ENCODE results near the gene CD200R1L.

Gene CD200R1L

DNA sequence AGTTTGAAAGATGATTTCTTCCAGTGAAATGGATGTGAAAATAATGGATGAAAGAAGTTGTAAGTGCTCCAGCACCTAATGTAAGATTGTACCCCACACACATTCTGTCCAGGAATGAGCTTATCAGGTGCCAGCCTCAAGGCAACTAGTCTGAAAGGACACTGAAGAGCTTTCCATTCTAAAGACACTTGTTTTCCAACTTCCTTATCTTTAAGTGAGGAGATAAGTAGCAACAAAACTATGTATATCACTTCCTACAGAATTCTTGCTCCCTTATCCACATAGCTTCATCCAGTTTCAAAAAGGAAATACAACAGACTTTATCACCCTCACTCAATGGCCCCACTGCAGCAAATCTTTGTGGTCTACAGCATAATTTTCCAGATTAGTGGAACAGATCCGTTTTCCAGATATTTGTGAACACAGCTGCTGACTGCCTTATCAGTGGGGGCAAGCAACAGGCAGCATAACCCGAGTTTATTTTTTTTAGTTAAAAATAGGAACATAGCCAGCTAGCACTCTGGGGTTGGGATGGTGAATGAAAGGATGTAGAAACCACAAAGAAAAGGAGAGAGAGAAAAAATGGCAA, 60.6 kb downstream of the CD200R1L start:
- no peak for DNase-seq

DNA sequence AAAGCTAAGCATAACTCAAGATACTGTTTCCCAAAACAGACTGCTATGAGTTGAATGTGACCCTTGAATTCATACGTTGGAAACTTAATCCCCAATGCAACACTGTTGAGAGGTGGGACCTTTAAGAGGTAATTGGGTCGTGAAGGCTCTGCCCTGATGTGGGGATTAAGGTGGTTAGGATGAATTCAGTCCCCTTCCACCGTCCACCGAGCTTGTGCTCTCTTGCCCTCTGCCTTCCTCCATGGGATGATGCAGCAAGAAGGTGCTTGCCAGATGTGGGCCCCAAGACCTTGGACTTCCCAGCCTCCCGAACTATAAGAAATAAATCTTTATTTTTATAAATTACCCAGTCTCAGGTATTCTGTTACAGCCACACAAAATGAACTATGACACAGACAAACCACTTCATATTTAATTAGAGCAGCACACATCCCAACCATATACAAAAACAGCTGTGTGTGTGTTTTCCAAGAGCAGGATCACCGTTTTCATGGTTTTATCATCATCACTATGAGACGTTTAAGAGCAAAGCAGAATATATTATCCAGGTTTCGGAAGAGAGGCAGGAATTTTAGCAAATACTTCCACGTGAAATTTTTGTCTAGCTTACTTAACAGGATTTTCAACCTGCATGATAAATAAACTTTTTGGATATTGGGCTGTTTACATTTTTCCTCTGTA, 61.2 kb downstream of the CD200R1L start:
- no peak for DNase-seq

DNA sequence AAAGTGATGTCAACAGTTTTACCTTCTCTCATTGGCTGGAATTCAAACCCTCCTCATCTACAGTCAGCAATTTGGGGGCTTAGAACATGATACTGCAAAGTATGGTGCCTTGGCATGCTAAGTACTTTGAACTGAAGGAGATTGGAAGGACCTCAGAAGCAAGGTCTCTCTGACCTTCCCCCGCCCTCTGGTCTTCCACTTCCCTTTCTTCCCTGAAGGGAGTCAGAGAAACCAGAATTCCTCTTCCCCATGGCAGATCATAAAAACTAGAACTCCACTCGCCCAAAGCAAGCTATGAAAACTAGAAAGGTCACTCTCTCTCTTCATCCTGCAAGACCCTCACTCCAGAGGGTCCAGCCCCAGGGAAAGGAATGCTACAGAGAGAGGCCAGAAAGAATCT, 64.2 kb downstream of the CD200R1L start:
- DNase-seq = no peak

DNA sequence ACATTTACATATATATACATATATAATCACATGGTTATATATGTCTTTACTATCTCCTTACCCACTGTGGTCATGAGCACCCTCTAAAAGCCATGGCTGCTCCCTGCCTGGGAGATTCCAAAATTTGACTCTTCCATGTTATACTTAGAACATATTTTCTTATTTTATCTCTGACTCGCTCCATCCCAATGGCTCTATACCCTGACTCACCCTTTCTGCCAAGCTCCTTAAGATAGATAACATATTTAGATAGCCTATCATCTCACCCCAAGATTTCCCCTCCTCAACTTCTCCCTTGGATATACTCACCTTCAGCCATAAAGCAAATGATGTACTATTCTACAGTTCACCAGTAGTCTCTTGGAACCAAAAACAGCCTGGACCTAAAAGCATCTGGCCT, 65.1 kb downstream of the CD200R1L start:
- no peak for DNase-seq

DNA sequence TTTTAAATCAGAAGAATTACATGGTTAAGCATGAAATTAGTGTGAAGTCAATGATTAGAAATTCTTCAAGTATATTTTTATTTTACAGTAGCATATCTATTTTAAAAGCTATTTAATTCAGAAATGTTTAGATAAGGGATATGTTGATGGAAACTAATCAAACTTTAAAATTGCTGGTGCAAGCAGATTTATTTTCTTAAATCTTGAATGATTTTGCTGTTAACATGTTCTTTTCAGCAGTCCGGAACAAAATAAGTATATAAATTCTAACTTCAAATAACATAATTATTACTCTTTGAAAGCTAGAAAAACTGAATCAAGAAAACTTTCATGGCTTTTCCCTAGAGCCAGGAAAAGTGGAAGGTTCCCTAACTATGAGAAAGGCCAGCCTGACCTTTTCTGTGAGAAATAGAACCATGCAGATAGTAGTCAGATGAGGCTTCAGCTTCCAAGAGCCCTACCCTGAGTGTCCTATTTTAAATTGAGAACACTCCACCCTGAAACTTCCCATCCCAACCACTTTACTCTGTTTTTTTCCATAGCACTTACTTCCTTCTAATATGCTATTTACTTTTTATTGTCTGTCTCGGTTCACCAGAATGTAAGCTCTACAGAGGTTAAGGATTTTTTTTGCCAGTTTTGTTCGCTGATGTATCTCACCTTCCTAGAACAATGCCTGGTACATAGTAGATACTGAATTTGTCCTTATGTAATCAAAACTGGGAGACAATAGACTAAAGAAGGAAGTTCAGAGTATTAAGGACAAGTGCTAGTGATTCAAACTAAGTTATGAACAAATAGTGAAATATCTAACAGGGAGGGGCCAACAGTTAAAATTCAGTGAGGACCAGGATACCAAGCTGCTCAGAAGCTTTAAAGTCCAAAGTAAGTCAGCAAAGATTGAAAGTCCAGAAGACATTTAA, 66.8 kb downstream of the CD200R1L start:
- DNase-seq = no peak

DNA sequence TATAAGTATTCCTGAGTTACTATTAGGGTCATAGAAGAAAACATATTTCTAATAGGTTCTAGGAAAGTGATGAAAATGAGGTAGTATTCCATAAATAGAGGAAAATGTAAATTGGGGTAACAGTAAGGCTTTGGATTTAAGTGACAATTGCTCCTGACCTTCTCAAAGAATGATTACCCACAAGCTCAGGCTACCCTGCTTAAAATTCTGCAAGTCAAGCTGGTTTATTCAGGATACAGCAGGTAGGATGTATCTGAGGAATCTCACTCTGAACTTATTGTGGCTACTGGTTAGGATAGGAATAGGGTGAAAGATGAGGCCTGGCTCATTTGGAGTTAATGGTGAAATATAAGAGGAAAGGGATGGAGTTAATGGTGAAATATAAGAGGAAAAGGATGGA, 67.7 kb downstream of the CD200R1L start:
- no peak for DNase-seq

DNA sequence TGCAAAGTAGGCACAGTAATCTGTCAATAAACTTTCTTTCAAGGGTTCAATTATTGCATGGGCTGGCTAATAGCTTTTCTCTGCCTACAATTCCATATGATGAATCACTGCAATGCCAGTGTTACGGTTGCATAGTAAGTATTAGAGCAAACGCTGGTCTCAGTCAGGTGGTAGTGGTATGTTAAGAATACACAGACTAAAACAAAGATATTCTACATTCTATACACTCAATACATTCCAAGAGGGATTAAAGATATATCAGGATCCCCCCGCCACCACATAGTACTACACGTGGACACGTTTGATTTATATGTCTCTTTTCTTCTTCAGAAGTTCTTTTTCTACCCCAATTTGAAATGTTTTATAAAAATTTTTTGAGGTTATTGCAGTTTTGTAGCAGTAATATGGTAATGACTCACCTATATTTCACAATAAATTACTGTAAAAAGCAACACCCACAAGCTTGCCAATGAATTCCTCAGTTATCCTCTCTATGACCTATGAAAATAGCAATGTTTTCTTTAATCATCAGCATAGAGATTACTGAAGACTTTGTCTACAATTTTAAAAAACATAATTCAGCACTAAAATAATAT, 68.2 kb downstream of the CD200R1L start:
- no peak for DNase-seq

GRCh38 chr3:112777811-112778210, 68.9 kb downstream of the CD200R1L start:
- no peak for DNase-seq

- no peak for DNase-seq
Measured at GRCh38 chr3:112776836-112777235, 69.8 kb downstream of the CD200R1L start.

GRCh38 chr3:112776000-112776399, 70.7 kb downstream of the CD200R1L start:
- DNase-seq = peak; percentile 13

GRCh38 chr3:112775011-112775742, 71.5 kb downstream of the CD200R1L start:
- DNase-seq = no peak

DNA sequence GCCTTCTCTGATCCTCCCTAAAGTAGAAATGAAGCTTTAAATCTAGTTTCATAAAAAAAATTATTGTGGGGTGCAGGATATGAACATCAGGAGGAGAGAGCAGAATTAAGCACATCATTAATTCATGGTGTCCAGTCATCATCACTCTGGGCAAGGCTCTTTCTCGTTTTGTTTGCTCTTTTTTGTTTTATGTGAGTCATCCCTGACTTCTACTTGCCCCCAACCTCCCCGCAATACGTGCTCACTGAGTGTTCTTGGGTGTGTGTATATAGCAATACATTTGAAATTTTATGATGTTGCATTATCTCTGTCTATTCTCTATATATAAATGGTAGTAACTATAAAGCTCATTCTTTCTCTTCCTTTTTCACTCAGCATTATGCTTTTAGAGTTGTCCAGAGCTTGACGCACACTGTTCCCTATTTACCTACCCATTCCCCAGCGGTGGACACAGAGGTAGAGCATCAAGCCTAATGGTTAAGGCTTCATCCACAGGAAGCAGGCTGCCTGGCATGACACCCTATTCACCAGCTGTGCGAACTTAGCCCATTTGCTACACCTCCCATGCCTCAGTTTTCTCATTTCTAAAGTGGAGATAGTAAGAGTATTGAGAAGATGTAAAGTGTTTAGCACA, 72.3 kb downstream of the CD200R1L start:
- no peak for DNase-seq

DNA sequence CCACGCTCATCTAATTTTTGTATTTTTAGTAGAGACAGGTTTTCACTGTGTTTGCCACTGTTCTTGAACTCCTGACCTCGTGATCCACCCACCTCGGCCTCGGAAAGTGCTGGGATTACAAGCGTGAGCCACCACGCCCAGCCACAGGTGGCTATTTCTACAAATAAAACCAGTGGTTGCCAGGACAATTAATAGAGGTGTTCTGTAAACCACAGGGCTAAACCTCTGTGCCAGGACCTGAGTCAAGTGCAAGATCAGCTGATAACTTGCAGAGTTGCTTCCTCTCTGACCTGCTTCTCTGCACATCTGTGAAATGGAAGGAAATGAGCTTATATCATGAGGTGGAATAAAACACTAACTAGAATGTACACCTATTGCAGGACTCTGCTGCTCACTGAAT, 72.8 kb downstream of the CD200R1L start:
- DNase-seq = peak; percentile 45

DNA sequence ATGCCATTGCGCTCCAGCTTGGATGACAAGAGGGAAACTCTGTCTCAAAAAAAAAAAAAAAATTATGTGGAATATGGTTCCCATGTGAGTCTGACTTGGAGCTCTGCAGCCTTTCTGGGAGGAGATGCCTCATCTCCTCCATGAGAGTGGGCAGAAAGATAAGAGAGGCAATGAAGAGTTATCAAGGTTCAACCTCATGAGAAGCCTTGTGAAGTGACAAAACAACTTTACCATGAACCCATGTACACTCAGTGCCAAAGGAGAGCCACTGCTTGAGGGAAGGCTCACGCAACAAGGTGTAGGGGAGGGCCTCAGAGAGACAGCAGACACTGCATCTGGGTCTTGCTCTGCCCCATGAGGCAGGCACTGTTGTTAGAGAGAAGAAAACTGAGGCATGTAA, 75.7 kb downstream of the CD200R1L start:
- no peak for DNase-seq

DNA sequence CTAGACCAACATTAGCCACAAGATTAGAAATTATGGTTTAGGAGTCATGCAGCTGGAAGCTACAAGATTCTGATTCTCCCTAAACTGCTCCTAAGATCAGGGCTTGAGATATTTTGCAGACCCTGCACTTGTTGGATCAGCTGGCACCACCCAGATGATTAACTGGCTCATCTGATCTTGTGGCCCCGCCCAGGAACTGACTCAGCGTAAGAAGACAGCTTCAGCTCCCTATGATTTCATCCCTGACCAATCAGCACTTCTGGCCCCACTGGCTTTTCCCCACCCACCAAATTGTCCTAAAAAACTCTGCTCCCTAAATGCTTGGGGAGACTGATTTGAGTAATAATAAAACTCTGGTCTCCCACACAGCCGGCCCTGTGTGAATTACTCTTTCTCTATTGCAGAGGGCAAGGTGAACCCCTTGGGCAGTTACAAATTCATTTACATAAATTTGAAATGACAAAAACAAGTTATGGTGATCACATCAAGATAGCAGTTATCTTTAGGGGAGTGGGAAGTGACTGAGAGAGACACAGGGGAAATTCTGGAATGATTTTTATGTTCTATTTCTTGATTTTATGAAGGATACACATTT, 76.5 kb downstream of the CD200R1L start:
- peak; percentile 45 for DNase-seq

- peak; percentile 43 for DNase-seq
Measured at GRCh38 chr3:112769286-112769978, 77.2 kb downstream of the CD200R1L start.

- DNase-seq = no peak
Measured at GRCh38 chr3:112767777-112768176, 78.9 kb downstream of the CD200R1L start.

DNA sequence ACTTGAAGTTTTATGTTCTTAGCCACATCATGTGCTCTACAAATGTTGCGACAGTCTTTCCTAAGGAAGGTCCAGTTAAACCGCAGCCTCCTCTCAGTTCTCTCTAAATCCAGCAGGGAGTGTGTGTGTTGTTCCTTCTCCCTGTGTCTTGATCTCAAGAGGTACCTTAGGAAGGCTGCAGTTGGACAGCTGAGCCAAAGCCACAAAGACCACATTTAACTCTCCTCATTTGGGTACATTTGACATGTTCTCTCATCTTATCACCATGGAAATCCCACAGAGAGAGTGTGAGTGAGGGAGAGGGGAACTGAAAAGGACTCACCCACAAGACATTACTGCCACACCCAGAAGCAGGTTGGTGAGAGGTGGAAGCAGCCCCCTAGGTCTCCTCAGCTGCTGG, 79.5 kb downstream of the CD200R1L start:
- no peak for DNase-seq

Data from activated CD4-positive, alpha-beta T cell treated with anti-CD3 and anti-CD28 coated beads, Interleukin-2, amount 50 U/mL, for 16 hours (primary cell).